Lower lobe of right lung (tissue), 2 donors: ENCODE results near the gene EPB41L4B. TPM values are rescaled to one million over a fixed set of nuclear protein-coding genes. Genes with fewer than 3 reads are reported as not detected.
A peak's percentile ranks its signal among the peaks of the same experiment; 100 is the strongest.

Source experiments
- ATAC-seq, 2 donors: fragments of 200-7000 bp; cut with Tn5 transposase; one replicate each; pipeline ENCODE4 v1.9.1; 2020 to 2022; ENCODE audit warnings: mild to moderate bottlenecking in 2 of 2, moderate library complexity in 2 of 2
- DNase-seq: peaks from one replicate; pipeline ENCODE4 v3.0.0-alpha.2; 2020
- H3K27ac ChIP-seq: fragments of 200-600 bp; one replicate; pipeline ENCODE4 v1.8.0; 2022
- H3K27me3 ChIP-seq: fragments of 200-600 bp; one replicate; pipeline ENCODE4 v1.8.0; 2022; ENCODE audit warnings: low read depth
- H3K36me3 ChIP-seq: fragments of 200-600 bp; one replicate; pipeline ENCODE4 v1.8.0; 2022; ENCODE audit warnings: mild to moderate bottlenecking
- H3K4me1 ChIP-seq: fragments of 200-600 bp; one replicate; pipeline ENCODE4 v1.8.0; 2022
- H3K4me3 ChIP-seq: fragments of 200-600 bp; one replicate; pipeline ENCODE4 v1.8.0; 2022; ENCODE audit warnings: mild to moderate bottlenecking
- H3K9me3 ChIP-seq: fragments of 200-600 bp; one replicate; pipeline ENCODE4 v1.8.0; 2022
- intact Hi-C: fragments of 100-400 bp; cut with DNase I; formaldehyde crosslinking; loops from one replicate; pipeline ENCODE4 v1.11.0; 2022
- total RNA-seq: library from RNA; stranded (reverse); fragmentation: NEBNext Ultra II Directional; extraction: Animal tissue kit (Norgen Biotek cat#: 25700); gene quantifications from one replicate; pipeline ENCODE4 v1.2.1, GENCODE V29; 2021
- TF ChIP-seq, protein P1 (sequence below): fragments of 200-600 bp; IDR thresholded peaks from one replicate; pipeline ENCODE4 v1.8.0; 2022; ENCODE audit warnings: antibody characterized with exemption, mild to moderate bottlenecking
- donor health status: DM: no; HTN: yes; CAD: no; lungs with severe emphysema.

Gene EPB41L4B
- total RNA-seq, 1 donor from 2014 or later, result 12.1 TPM

DNA sequence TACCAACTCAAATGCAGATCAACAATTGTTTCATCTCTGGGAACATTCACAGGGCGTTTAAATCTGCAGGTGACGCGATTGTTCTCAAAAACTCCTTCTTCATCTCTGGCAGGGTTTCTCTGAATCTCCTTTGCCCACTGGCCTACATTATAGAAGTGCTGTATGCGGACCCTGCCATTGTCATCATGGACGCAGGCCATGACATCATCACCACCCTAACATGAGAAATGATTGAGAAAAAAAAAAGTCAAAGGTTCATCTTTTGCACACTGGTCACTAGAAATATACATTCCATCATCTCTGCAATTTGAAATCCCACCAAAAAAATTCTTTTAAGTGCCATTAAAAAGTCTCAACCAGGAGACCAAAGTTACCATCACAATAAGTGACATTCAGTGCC is 179.5 kb downstream of the EPB41L4B start:
- H3K27me3 ChIP-seq, result no peaks in the 10 kb centered on the region
- H3K4me1 ChIP-seq, result no peaks in the 10 kb centered on the region
- no peaks in the 10 kb centered on the region for H3K9me3 ChIP-seq
- TF ChIP-seq, protein P1, sequence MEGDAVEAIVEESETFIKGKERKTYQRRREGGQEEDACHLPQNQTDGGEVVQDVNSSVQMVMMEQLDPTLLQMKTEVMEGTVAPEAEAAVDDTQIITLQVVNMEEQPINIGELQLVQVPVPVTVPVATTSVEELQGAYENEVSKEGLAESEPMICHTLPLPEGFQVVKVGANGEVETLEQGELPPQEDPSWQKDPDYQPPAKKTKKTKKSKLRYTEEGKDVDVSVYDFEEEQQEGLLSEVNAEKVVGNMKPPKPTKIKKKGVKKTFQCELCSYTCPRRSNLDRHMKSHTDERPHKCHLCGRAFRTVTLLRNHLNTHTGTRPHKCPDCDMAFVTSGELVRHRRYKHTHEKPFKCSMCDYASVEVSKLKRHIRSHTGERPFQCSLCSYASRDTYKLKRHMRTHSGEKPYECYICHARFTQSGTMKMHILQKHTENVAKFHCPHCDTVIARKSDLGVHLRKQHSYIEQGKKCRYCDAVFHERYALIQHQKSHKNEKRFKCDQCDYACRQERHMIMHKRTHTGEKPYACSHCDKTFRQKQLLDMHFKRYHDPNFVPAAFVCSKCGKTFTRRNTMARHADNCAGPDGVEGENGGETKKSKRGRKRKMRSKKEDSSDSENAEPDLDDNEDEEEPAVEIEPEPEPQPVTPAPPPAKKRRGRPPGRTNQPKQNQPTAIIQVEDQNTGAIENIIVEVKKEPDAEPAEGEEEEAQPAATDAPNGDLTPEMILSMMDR, result no peak
- H3K27ac ChIP-seq, result no peak overlapping the region
- H3K4me3 ChIP-seq, result no peak overlapping the region
- intact Hi-C loops, result no loop called here
- DNase-seq, result no peak
- ATAC-seq, result no peak
- H3K36me3 ChIP-seq, result no peaks in the 10 kb centered on the region

DNA sequence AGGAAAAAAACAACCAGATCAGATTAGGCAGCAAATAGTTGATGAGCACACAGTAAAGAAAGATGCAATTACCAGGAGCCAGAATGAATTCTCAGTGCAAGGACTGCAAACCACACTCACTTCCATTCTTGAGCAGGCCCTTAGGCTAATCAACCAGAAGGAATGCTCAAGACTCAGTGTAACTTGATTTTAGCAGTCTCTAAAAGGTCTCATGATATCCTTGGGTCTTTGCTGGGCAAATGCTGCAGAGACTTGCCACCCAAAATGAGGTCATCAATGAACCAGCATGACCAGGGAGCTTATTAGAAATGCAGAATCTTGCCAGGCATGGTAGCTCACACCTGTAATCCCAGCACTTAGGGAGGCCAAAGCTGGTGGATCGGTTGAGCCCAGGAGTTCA is 181.0 kb downstream of the EPB41L4B start:
- no peak overlapping the region for H3K27ac ChIP-seq
- no peak for DNase-seq
- TF ChIP-seq, protein P1, result no peak
- H3K9me3 ChIP-seq, result no peaks in the 10 kb centered on the region
- H3K4me3 ChIP-seq, result no peak overlapping the region
- no peaks in the 10 kb centered on the region for H3K4me1 ChIP-seq
- ATAC-seq, result no peak
- H3K36me3 ChIP-seq, result no peaks in the 10 kb centered on the region
- intact Hi-C loops, result no loop called here
- H3K27me3 ChIP-seq, result no peaks in the 10 kb centered on the region

DNA sequence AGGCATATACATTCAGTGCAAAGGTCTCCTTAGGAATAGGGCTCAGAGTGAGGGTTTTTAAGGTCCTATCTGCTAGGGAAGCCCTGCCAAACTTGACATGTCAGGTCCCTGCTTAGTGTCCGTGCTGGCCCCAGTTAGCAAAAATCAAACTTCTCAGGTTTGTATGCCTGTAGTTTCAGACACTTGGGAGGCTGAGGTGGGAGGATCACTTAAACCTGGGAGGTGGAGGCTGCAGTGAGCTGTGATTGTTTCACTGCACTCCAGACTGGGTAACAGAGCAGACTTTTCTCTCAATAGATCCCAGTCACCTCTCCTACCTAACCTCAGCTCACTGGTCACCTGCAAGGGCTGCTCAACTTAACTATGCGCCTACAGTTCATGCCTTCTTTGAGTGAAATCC is 182.4 kb downstream of the EPB41L4B start:
- no peak overlapping the region for H3K27ac ChIP-seq
- no peaks in the 10 kb centered on the region for H3K9me3 ChIP-seq
- no peak overlapping the region for H3K4me3 ChIP-seq
- H3K36me3 ChIP-seq, result no peaks in the 10 kb centered on the region
- intact Hi-C loops, result no loop called here
- DNase-seq, result no peak
- no peaks in the 10 kb centered on the region for H3K27me3 ChIP-seq
- TF ChIP-seq, protein P1, result no peak
- no peaks in the 10 kb centered on the region for H3K4me1 ChIP-seq
- ATAC-seq, result no peak

DNA sequence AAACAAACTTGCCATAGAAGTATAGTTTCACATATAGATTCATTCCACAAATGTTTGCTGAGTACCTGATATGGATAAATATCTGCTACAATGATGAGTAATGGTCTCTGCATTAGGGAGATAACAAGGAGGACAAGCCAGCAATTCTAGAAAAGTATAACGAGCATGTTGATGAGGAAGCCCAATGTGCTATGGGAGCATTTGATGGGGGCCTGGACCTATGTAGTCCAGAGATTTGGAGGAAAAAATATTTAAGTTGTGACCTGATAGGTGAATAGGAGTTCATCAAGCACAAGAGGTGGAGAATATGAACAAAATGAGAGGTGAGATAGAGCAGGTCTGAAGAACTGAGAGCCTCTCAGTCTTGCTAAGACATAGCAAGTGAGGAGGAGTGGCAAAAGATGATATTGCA is 186.7 kb downstream of the EPB41L4B start:
- H3K36me3 ChIP-seq, result no peaks in the 10 kb centered on the region
- H3K4me3 ChIP-seq, result no peak overlapping the region
- DNase-seq (no peak), ATAC-seq (no peak)
- TF ChIP-seq, protein P1, result no peak
- no peaks in the 10 kb centered on the region for H3K4me1 ChIP-seq
- no peaks in the 10 kb centered on the region for H3K9me3 ChIP-seq
- intact Hi-C loops, result no loop called here
- H3K27ac ChIP-seq, result no peak overlapping the region
- H3K27me3 ChIP-seq, result no peaks in the 10 kb centered on the region

DNA sequence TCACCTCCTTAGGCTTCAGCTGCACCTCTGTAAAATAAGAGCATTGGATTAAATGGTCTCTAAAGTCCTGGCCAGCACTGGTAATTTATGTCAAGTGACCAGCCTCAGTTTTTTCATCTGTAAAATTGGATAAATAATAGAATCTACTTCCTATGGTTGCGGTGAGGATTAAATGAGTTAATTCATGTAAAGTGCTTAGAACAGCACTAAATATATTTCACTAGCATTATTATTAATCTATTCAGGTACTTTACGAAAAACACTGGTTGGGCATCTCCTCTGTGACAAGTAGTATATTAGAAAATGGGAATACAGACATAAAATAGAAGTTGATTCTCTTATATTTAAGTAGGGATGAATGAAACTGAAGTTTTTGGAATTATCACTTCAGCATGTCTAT is 187.3 kb downstream of the EPB41L4B start:
- H3K4me1 ChIP-seq, result no peaks in the 10 kb centered on the region
- H3K27me3 ChIP-seq, result no peaks in the 10 kb centered on the region
- no peak overlapping the region for H3K4me3 ChIP-seq
- intact Hi-C loops, result no loop called here
- ATAC-seq (no peak), DNase-seq (no peak)
- no peak overlapping the region for H3K27ac ChIP-seq
- TF ChIP-seq, protein P1, result no peak
- no peaks in the 10 kb centered on the region for H3K36me3 ChIP-seq
- H3K9me3 ChIP-seq, result no peaks in the 10 kb centered on the region

DNA sequence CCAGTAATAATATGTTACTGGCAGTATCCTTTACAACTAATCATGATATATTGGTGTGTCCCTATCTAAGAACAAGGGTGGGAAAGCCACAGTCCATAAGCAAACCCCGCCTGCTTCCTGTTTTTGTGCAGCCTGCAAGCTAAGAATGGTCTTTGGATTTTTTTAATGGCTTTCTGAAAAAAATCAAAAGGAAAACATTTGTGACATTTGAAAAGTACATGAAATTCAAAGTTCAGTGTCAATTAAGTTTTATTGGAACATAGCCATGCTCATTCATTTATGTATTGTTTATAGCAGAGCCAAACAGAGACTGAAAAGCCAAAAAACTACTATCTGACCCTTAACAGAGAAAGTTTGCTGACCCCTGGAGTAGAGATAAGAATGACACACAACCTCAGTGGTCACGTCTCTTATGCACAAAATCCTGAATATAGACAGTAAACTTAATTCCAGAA is 188.3 kb downstream of the EPB41L4B start:
- Histone ChIP-seq H3K27me3 (no peaks in the 10 kb centered on the region), H3K9me3 (no peaks in the 10 kb centered on the region), H3K27ac (no peak overlapping the region), H3K36me3 (no peaks in the 10 kb centered on the region), H3K4me1 (no peaks in the 10 kb centered on the region), H3K4me3 (no peak overlapping the region)
- TF ChIP-seq, protein P1, result peak; percentile 6
- ATAC-seq, result no peak
- no peak for DNase-seq
- intact Hi-C loops, result no loop called here
